ENCODE data around the gene CDH13.

Gene CDH13

GRCh38 chr16:83066881-83067280 is 440.1 kb downstream of the CDH13 start:
- DNase-seq, result no peak

- peak; percentile 55 for DNase-seq
Measured at GRCh38 chr16:83068686-83069085, 441.9 kb downstream of the CDH13 start.

GRCh38 chr16:83070416-83071209 is 443.8 kb downstream of the CDH13 start:
- no peak for DNase-seq

GRCh38 chr16:83075956-83076355 is 449.2 kb downstream of the CDH13 start:
- no peak for DNase-seq

GRCh38 chr16:83083361-83083760 is 456.6 kb downstream of the CDH13 start:
- no peak for DNase-seq

- DNase-seq, result no peak
Measured at GRCh38 chr16:83085660-83086059, 458.9 kb downstream of the CDH13 start.

- DNase-seq, result peak; percentile 79
Measured at GRCh38 chr16:83095941-83096692, 469.3 kb downstream of the CDH13 start.

- DNase-seq, result no peak
Measured at GRCh38 chr16:83098536-83098935, 471.8 kb downstream of the CDH13 start.

GRCh38 chr16:83100679-83101078 is 473.9 kb downstream of the CDH13 start:
- DNase-seq, result peak; percentile 52

- no peak for DNase-seq
Measured at GRCh38 chr16:83102336-83102735, 475.6 kb downstream of the CDH13 start.

- DNase-seq, result no peak
Measured at GRCh38 chr16:83105279-83106077, 478.7 kb downstream of the CDH13 start.

GRCh38 chr16:83109490-83110125 is 482.8 kb downstream of the CDH13 start:
- peak; percentile 72 for DNase-seq

- peak; percentile 82 for DNase-seq
Measured at GRCh38 chr16:83110269-83110668, 483.5 kb downstream of the CDH13 start.

GRCh38 chr16:83113317-83113716 is 486.5 kb downstream of the CDH13 start:
- peak; percentile 54 for DNase-seq

- peak; percentile 88 for DNase-seq
Measured at GRCh38 chr16:83113811-83114210, 487.0 kb downstream of the CDH13 start.

- DNase-seq, result peak; percentile 21
Measured at GRCh38 chr16:83115491-83116232, 488.9 kb downstream of the CDH13 start.

GRCh38 chr16:83116274-83116892 is 489.6 kb downstream of the CDH13 start:
- peak; percentile 68 for DNase-seq

- DNase-seq, result peak; percentile 70
Measured at GRCh38 chr16:83117810-83118209, 491.0 kb downstream of the CDH13 start.

GRCh38 chr16:83118365-83118764 is 491.6 kb downstream of the CDH13 start:
- peak; percentile 92 for DNase-seq

- no peak for DNase-seq
Measured at GRCh38 chr16:83125999-83126568, 499.3 kb downstream of the CDH13 start.

GRCh38 chr16:83128041-83128440 is 501.3 kb downstream of the CDH13 start:
- DNase-seq, result no peak
